Type B pancreatic cell (in vitro differentiated cells): ENCODE measurements around the gene LRMDA. TPM values are rescaled to one million over a fixed set of nuclear protein-coding genes. Genes with fewer than 3 reads are reported as not detected.
A peak's percentile ranks its signal among the peaks of the same experiment; 100 is the strongest.

Experiments used
- DNase-seq: peaks from one replicate; pipeline ENCODE4 v3.0.0; 2021; ENCODE audit warnings: mixed read lengths; ENCODE audit not compliant: unreplicated experiment; ENCODE audit errors: extremely low spot score
- H3K27ac Mint-ChIP-seq: 2 replicates; pipeline ENCODE4 v1.8.0; 2021; ENCODE audit warnings: mild to moderate bottlenecking, mixed read lengths
- H3K27me3 Mint-ChIP-seq: 2 replicates; pipeline ENCODE4 v1.8.0; 2021; ENCODE audit warnings: mixed read lengths
- H3K36me3 Mint-ChIP-seq: 2 replicates; pipeline ENCODE4 v1.8.0; 2021; ENCODE audit warnings: mixed read lengths
- H3K4me1 Mint-ChIP-seq: one replicate; pipeline ENCODE4 v1.8.0; 2021; ENCODE audit warnings: mixed read lengths; ENCODE audit not compliant: unreplicated experiment
- H3K4me3 Mint-ChIP-seq: 2 replicates; pipeline ENCODE4 v1.8.0; 2021; ENCODE audit warnings: mild to moderate bottlenecking, mixed read lengths
- H3K9me3 Mint-ChIP-seq: 2 replicates; pipeline ENCODE4 v1.8.0; 2021; ENCODE audit warnings: mixed read lengths
- CTCF ChIP-seq: fragments of 200-600 bp; sonication (generic); conservative IDR thresholded peaks from 2 replicates; pipeline ENCODE4 v1.5.0; 2021; ENCODE audit warnings: antibody characterized with exemption, mild to moderate bottlenecking
- total RNA-seq: library from RNA; stranded (reverse); gene quantifications from 2 replicates; pipeline ENCODE4 v1.2.1, GENCODE V29; 2021; ENCODE audit warnings: low replicate concordance

The LRMDA gene
- total RNA-seq, 1 donor from 2014 or later, result 2.0 TPM

GRCh38 chr10:76031099-76031498, 599.7 kb downstream of the LRMDA start:
- no peaks in the 10 kb centered on the region for H3K36me3 Mint-ChIP-seq
- TF ChIP-seq CTCF, result no peak
- peaks cover 33% of the 10 kb centered on the region for H3K4me1 Mint-ChIP-seq
- H3K4me3 Mint-ChIP-seq, result no peak overlapping the region
- H3K9me3 Mint-ChIP-seq, result no peaks in the 10 kb centered on the region
- DNase-seq, result no peak
- peaks cover 31% of the 10 kb centered on the region for H3K27me3 Mint-ChIP-seq
- H3K27ac Mint-ChIP-seq, result no peak overlapping the region

GRCh38 chr10:76031769-76032699, 600.6 kb downstream of the LRMDA start:
- no peaks in the 10 kb centered on the region for H3K36me3 Mint-ChIP-seq

GRCh38 chr10:76032700-76033039, 601.2 kb downstream of the LRMDA start:
- no peak for DNase-seq
- Mint-ChIP-seq H3K4me1 (peaks cover 38% of the 10 kb centered on the region), H3K36me3 (no peaks in the 10 kb centered on the region), H3K27ac (no peak overlapping the region), H3K9me3 (no peaks in the 10 kb centered on the region), H3K27me3 (peaks cover 25% of the 10 kb centered on the region), H3K4me3 (no peak overlapping the region)
- TF ChIP-seq CTCF, result no peak

More at GRCh38 chr10:76031769-76032699, 600.6 kb downstream of the LRMDA start:
- H3K9me3 Mint-ChIP-seq, result no peaks in the 10 kb centered on the region
- no peak overlapping the region for H3K4me3 Mint-ChIP-seq
- no peak for TF ChIP-seq CTCF
- DNase-seq, result no peak
- peaks cover 38% of the 10 kb centered on the region for H3K4me1 Mint-ChIP-seq
- H3K27me3 Mint-ChIP-seq, result peaks cover 31% of the 10 kb centered on the region
- H3K27ac Mint-ChIP-seq, result no peak overlapping the region

GRCh38 chr10:76033457-76034196, 602.2 kb downstream of the LRMDA start:
- peak; percentile 64 for TF ChIP-seq CTCF
- H3K4me3 Mint-ChIP-seq, result peak overlapping the region; percentile 65

GRCh38 chr10:76034353-76035205, 603.2 kb downstream of the LRMDA start:
- TF ChIP-seq CTCF, result no peak
- peaks cover 6% of the 10 kb centered on the region for H3K36me3 Mint-ChIP-seq
- H3K4me3 Mint-ChIP-seq, result peak overlapping the region; percentile 65
- no peaks in the 10 kb centered on the region for H3K9me3 Mint-ChIP-seq
- peaks cover 38% of the 10 kb centered on the region for H3K4me1 Mint-ChIP-seq
- peaks cover 21% of the 10 kb centered on the region for H3K27me3 Mint-ChIP-seq
- H3K27ac Mint-ChIP-seq, result peak overlapping the region; percentile 52
- no peak for DNase-seq

More at GRCh38 chr10:76033457-76034196, 602.2 kb downstream of the LRMDA start:
- peaks cover 38% of the 10 kb centered on the region for H3K4me1 Mint-ChIP-seq
- H3K27ac Mint-ChIP-seq, result peak overlapping the region; percentile 57
- DNase-seq, result no peak
- H3K9me3 Mint-ChIP-seq, result no peaks in the 10 kb centered on the region
- H3K27me3 Mint-ChIP-seq, result peaks cover 21% of the 10 kb centered on the region
- peaks cover 3% of the 10 kb centered on the region for H3K36me3 Mint-ChIP-seq
